ENCODE results near the gene KIF18A.

KIF18A gene

DNA sequence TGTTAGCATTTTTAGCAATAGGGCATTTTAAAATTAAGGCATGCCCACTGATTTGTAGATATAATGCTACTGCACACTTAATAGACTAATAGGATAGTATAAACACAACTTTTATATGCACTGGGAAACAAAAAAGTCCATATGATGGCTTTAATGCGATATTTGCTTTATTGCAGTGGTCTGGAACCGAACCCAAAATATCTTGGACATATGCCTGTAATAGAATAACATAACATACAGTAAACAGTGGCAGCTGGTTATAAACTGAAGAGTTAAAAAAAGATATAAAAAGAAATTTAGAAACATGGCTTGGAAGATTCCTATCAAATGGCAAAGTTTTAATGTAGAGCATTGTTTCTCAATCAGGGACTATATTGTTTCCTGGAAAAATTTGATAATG is 111.9 kb downstream of the KIF18A start:
- DNase-seq (ENCODE audit: low spot score): no peak
- TF ChIP-seq, protein P1, sequence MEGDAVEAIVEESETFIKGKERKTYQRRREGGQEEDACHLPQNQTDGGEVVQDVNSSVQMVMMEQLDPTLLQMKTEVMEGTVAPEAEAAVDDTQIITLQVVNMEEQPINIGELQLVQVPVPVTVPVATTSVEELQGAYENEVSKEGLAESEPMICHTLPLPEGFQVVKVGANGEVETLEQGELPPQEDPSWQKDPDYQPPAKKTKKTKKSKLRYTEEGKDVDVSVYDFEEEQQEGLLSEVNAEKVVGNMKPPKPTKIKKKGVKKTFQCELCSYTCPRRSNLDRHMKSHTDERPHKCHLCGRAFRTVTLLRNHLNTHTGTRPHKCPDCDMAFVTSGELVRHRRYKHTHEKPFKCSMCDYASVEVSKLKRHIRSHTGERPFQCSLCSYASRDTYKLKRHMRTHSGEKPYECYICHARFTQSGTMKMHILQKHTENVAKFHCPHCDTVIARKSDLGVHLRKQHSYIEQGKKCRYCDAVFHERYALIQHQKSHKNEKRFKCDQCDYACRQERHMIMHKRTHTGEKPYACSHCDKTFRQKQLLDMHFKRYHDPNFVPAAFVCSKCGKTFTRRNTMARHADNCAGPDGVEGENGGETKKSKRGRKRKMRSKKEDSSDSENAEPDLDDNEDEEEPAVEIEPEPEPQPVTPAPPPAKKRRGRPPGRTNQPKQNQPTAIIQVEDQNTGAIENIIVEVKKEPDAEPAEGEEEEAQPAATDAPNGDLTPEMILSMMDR (IDR thresholded peaks at IDR 0.05; ENCODE audit: extremely low read depth, insufficient read depth, missing control alignments): no peak
- in situ Hi-C loops (cut with MboI; ENCODE audit: low pct_unique_long_range_greater_than_20kb, low sequenced_read_pairs, unreplicated experiment): no loop called here

DNA sequence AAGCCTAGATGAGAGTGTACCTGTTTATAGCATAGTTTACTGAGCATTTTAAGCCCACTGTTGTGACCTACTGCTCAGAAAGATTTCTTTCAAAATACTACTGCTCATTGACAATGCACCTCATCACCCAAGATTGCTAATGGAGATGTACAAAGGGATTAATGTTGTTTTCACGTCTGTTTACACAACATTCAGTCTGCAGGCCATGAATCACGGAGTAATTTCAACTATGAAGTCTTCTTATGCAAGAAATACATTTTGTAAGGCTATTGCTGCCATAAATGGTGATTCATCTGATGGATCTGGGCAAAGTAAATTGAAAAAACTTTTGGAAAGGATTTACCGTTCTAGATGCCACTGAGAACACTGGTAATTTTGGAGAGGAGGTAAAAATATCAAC is 112.9 kb downstream of the KIF18A start:
- no peak for DNase-seq (ENCODE audit: low spot score)
- TF ChIP-seq, protein P1 (IDR thresholded peaks at IDR 0.05; ENCODE audit: extremely low read depth, insufficient read depth, missing control alignments): no peak
- in situ Hi-C loops (cut with MboI; ENCODE audit: low pct_unique_long_range_greater_than_20kb, low sequenced_read_pairs, unreplicated experiment): no loop called here

DNA sequence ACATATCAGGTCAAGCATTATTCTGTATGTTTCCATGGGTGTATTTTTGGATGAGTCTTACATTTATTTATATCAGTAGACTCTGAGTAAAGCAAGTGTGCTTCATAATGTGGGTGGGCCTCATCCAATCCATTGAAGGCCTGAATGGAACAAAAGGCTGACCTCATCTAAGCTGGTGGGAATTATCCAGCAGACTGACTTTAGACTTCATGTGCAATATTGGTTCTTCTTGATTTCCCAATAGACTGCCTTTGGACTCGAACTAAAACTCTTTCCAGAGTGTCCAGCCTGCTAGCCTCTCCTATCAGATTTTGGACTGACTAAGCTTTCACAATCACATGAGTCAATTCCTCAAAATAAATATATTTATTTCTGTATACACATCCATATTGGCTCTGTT is 116.2 kb downstream of the KIF18A start:
- TF ChIP-seq, protein P1 (IDR thresholded peaks at IDR 0.05; ENCODE audit: extremely low read depth, insufficient read depth, missing control alignments): no peak
- in situ Hi-C loops (cut with MboI; ENCODE audit: low pct_unique_long_range_greater_than_20kb, low sequenced_read_pairs, unreplicated experiment): no loop called here
- DNase-seq (ENCODE audit: low spot score): no peak

DNA sequence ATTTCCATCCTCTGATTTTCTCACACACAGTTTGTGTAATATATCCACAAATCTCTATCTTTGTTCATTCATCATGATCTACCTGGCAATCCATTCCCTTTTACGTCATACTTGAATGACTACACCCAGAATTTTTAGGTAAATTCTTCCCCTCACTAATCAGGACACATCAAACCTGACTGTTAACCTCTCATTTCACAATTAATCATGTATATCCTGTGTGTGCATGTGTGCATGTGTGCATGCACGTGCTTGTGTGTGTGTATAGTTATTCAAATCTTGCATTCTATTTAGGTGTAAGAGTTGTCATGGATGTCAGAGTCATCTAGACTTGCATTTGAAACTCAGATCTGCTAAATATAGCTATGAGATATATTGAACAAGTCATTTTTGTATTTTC is 130.4 kb downstream of the KIF18A start:
- TF ChIP-seq, protein P1 (IDR thresholded peaks at IDR 0.05; ENCODE audit: extremely low read depth, insufficient read depth, missing control alignments): no peak

DNA sequence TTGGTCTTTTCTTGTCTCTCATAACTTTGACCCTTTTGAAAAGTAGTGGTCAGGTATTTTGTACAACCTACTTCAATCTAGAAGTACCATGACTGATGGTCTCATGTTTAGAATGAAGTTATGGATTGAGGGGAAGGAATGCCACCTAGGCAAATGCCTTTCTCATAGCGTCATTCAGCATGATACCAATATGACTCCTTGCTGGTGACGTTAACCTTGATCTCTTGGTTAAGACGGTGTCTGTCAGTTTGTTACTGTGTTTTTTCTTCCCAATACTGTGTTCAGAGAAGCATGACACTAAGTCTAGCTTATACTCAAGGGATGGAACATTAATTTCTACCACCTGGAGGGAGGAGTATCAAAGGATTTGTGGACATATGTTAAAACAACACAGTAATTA is 130.9 kb downstream of the KIF18A start:
- in situ Hi-C loops (cut with MboI; ENCODE audit: low pct_unique_long_range_greater_than_20kb, low sequenced_read_pairs, unreplicated experiment): no loop called here
- no peak for DNase-seq (ENCODE audit: low spot score)

More for the DNA sequence above, 130.4 kb downstream of the KIF18A start:
- DNase-seq (ENCODE audit: low spot score): no peak
- in situ Hi-C loops (cut with MboI; ENCODE audit: low pct_unique_long_range_greater_than_20kb, low sequenced_read_pairs, unreplicated experiment): no loop called here

DNA sequence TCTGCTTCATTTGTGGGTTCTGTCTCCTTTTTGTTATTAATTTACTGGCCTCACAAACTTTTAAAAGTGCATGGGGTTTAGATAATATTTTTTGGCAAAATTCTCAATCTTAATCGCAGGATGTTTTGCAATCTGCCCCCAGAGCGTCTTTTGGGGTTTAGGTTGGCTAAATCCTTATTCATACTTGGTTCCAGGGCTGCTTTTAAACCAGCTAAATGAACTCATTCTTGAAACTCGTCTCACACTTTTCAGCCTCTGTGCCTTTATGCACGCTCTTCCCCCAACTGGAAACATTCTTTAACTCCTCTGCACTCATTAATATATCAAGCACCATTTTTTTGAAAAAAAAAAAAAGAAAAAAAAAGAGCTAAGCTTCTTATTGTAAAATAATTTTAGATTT is 131.7 kb downstream of the KIF18A start:
- in situ Hi-C loops (cut with MboI; ENCODE audit: low pct_unique_long_range_greater_than_20kb, low sequenced_read_pairs, unreplicated experiment): no loop called here

More for the DNA sequence above, 130.9 kb downstream of the KIF18A start:
- TF ChIP-seq, protein P1 (IDR thresholded peaks at IDR 0.05; ENCODE audit: extremely low read depth, insufficient read depth, missing control alignments): no peak

More for the DNA sequence above, 131.7 kb downstream of the KIF18A start:
- TF ChIP-seq, protein P1 (IDR thresholded peaks at IDR 0.05; ENCODE audit: extremely low read depth, insufficient read depth, missing control alignments): no peak
- DNase-seq (ENCODE audit: low spot score): no peak

All from GM13977 (cell line).